GM23338 (cell line): ENCODE data around the gene FBF1. TPM values are rescaled to one million over a fixed set of nuclear protein-coding genes. Genes with fewer than 3 reads are reported as not detected.

Experiments
- ATAC-seq: fragments of 200-7000 bp; cut with Tn5 transposase; 3 replicates; pipeline ENCODE4 v1.9.1; 2020
- DNase-seq: peaks from one replicate; pipeline ENCODE4 v3.0.0-alpha.2; 2015; ENCODE audit warnings: low spot score
- H2AFZ ChIP-seq: fragments of 200-600 bp; sonication (generic); 2 replicates; pipeline ENCODE4 v1.8.0; 2016; ENCODE audit warnings: antibody characterized with exemption, mild to moderate bottlenecking, moderate library complexity
- H3F3A ChIP-seq: fragments of 200-600 bp; sonication (generic); replicated peaks from 2 replicates; pipeline ENCODE4 v1.8.0; 2017; ENCODE audit warnings: antibody characterized with exemption, mixed run types, low read depth
- H3K27ac ChIP-seq: fragments of 200-600 bp; sonication (generic); 2 replicates; pipeline ENCODE4 v1.6.1; 2016; ENCODE audit warnings: low read depth
- H3K27me3 ChIP-seq: fragments of 200-600 bp; sonication (generic); 2 replicates; pipeline ENCODE4 v1.8.0; 2016; ENCODE audit warnings: mild to moderate bottlenecking, mixed run types, moderate library complexity; ENCODE audit not compliant: insufficient read depth
- H3K36me3 ChIP-seq: fragments of 200-600 bp; sonication (generic); 2 replicates; pipeline ENCODE4 v1.8.0; 2016; ENCODE audit warnings: mild to moderate bottlenecking; ENCODE audit not compliant: insufficient read depth
- H3K4me1 ChIP-seq: fragments of 200-600 bp; sonication (generic); 2 replicates; pipeline ENCODE4 v1.8.0; 2016; ENCODE audit warnings: mild to moderate bottlenecking, moderate library complexity; ENCODE audit not compliant: insufficient read depth
- H3K4me2 ChIP-seq: fragments of 200-600 bp; sonication (generic); 2 replicates; pipeline ENCODE4 v1.7.1; 2017; ENCODE audit warnings: mixed run types
- H3K4me3 ChIP-seq: fragments of 200-600 bp; sonication (generic); 2 replicates; pipeline ENCODE4 v1.6.1; 2016; ENCODE audit warnings: mixed run types
- H3K79me2 ChIP-seq: fragments of 200-600 bp; sonication (generic); replicated peaks from 2 replicates; pipeline ENCODE4 v1.8.0; 2017; ENCODE audit warnings: mild to moderate bottlenecking; ENCODE audit not compliant: insufficient read depth
- H3K9me2 ChIP-seq: fragments of 200-600 bp; sonication (generic); 2 replicates; pipeline ENCODE4 v1.8.0; 2017; ENCODE audit not compliant: insufficient read depth
- H4K20me1 ChIP-seq: fragments of 200-600 bp; sonication (generic); replicated peaks from 2 replicates; pipeline ENCODE4 v1.8.0; 2017; ENCODE audit warnings: mild to moderate bottlenecking; ENCODE audit not compliant: insufficient read depth
- H3K27ac Mint-ChIP-seq: 2 replicates; pipeline ENCODE4 v1.8.0; 2020; ENCODE audit warnings: inconsistent platforms, mild to moderate bottlenecking, moderate library complexity, mixed read lengths
- H3K27me3 Mint-ChIP-seq: 3 replicates; pipeline ENCODE4 v1.8.0; 2022; ENCODE audit warnings: low read depth, mild to moderate bottlenecking, moderate library complexity, mixed read lengths, inconsistent platforms; ENCODE audit not compliant: insufficient read depth, poor library complexity
- H3K36me3 Mint-ChIP-seq: 3 replicates; pipeline ENCODE4 v1.8.0; 2021; ENCODE audit warnings: low read depth, mild to moderate bottlenecking, inconsistent platforms, moderate library complexity, mixed read lengths
- H3K4me1 Mint-ChIP-seq: 3 replicates; pipeline ENCODE4 v1.8.0; 2020; ENCODE audit warnings: mild to moderate bottlenecking, inconsistent platforms, mixed read lengths
- H3K4me3 Mint-ChIP-seq: 3 replicates; pipeline ENCODE4 v1.8.0; 2021; ENCODE audit warnings: moderate library complexity, mild to moderate bottlenecking, inconsistent platforms, mixed read lengths
- H3K9me3 Mint-ChIP-seq: 3 replicates; pipeline ENCODE4 v1.8.0; 2020; ENCODE audit warnings: moderate library complexity, mild to moderate bottlenecking, inconsistent platforms, mixed read lengths
- CREB1 ChIP-seq: fragments of 250-450 bp; sonication (Bioruptor Pico); IDR thresholded peaks from 2 replicates; pipeline ENCODE4 v1.5.0; 2020; ENCODE audit warnings: low read depth, mild to moderate bottlenecking, moderate library complexity
- ETS1 ChIP-seq: IDR thresholded peaks from 2 replicates; pipeline ENCODE4 v1.6.1; 2016; ENCODE audit warnings: antibody characterized with exemption
- EZH2 ChIP-seq: fragments of 200-600 bp; sonication (generic); IDR thresholded peaks from one replicate; pipeline ENCODE4 v1.8.0; 2017; ENCODE audit warnings: antibody characterized with exemption, mild to moderate bottlenecking, low read depth; ENCODE audit not compliant: unreplicated experiment
- EZH2phosphoT487 ChIP-seq: fragments of 200-600 bp; sonication (generic); IDR thresholded peaks from one replicate; pipeline ENCODE4 v1.8.1; 2018; ENCODE audit warnings: antibody characterized with exemption; ENCODE audit not compliant: unreplicated experiment
- JUNB ChIP-seq: IDR thresholded peaks from one replicate; pipeline ENCODE4 v1.6.1; 2016; ENCODE audit warnings: antibody characterized with exemption; ENCODE audit not compliant: unreplicated experiment
- ZNF331 ChIP-seq: fragments of 250-450 bp; sonication (Bioruptor Pico); IDR thresholded peaks from 2 replicates; pipeline ENCODE4 v1.5.0; 2020; ENCODE audit warnings: low read depth, mild to moderate bottlenecking, moderate library complexity
- ZNF462 ChIP-seq: fragments of 250-450 bp; sonication (Bioruptor Pico); IDR thresholded peaks from 2 replicates; pipeline ENCODE4 v1.5.0; 2020; ENCODE audit warnings: mild to moderate bottlenecking, moderate library complexity
- polyA plus RNA-seq: library from polyadenylated mRNA; unstranded; fragments of >200 nt; fragmentation: Nextera tagmentation; extraction: Ambion mirVana; gene quantifications from 2 replicates; pipeline ENCODE4 v1.2.1, GENCODE V29; 2016
- total RNA-seq: library from RNA; depleted of rRNA; stranded (reverse); fragments of >200 nt; shearing (Covaris generic); gene quantifications from 2 replicates; pipeline ENCODE4 v1.2.3, GENCODE V29; 2014

Gene FBF1
- total and polyA plus RNA-seq, 2 experiments from 2014 or later: 8.8 to 11.8 TPM

GRCh38 chr17:75893305-75894048 lies 47.4 kb downstream of the FBF1 start (continued):
- TF ChIP-seq ZNF462 (no peak), CREB1 (CRISPR knock-in tag) (no peak), EZH2phosphoT487 (no peak), ETS1 (no peak), JUNB (no peak)

- H3K27me3 Mint-ChIP-seq: peaks cover 18% of the 10 kb centered on the region
- TF ChIP-seq EZH2 (no peak), ETS1 (no peak), EZH2phosphoT487 (no peak), ZNF331 (no peak), CREB1 (CRISPR knock-in tag) (no peak)
Measured at GRCh38 chr17:75892556-75893224, 48.2 kb downstream of the FBF1 start.

More at GRCh38 chr17:75892556-75893224, 48.2 kb downstream of the FBF1 start:
- H3K36me3 Mint-ChIP-seq: peaks cover 25% of the 10 kb centered on the region
- H3K4me1 Mint-ChIP-seq: peaks cover 23% of the 10 kb centered on the region
- DNase-seq (no peak), ATAC-seq (no peak)
- Histone ChIP-seq H3F3A (peaks cover 24% of the 10 kb centered on the region), H4K20me1 (no peaks in the 10 kb centered on the region; the same call in 1 of the 2 replicates), H3K4me3 (no peak overlapping the region), H3K36me3 (no peaks in the 10 kb centered on the region), H3K27ac (no peak overlapping the region), H3K4me2 (no peak overlapping the region), H3K4me1 (peaks cover 17% of the 10 kb centered on the region; the same call in 1 of the 2 replicates), H3K79me2 (peaks cover 18% of the 10 kb centered on the region), H3K27me3 (no peaks in the 10 kb centered on the region), H2AFZ (no peak overlapping the region), H3K9me2 (no peaks in the 10 kb centered on the region)
- no peaks in the 10 kb centered on the region for H3K9me3 Mint-ChIP-seq
- H3K27ac Mint-ChIP-seq: no peak overlapping the region
- H3K4me3 Mint-ChIP-seq: no peak overlapping the region
